CD14-positive monocyte (primary cell): ENCODE data around the gene BRMS1L. TPM values are rescaled to one million over a fixed set of nuclear protein-coding genes. Genes with fewer than 3 reads are reported as not detected.

ENCODE experiments used
- DNase-seq, 3 donors: peaks; one replicate each; pipeline ENCODE4 v3.0.0-alpha.2; 2011 to 2022
- H2AFZ ChIP-seq: 2 replicates; pipeline ENCODE4 v1.6.0; 2012; ENCODE audit warnings: mild to moderate bottlenecking, low read depth, low read length, inconsistent platforms; ENCODE audit not compliant: insufficient read depth, poor library complexity, severe bottlenecking
- H3K27ac ChIP-seq, 2 donors: 1 replicate in 1 of 2; 2 replicates in 1 of 2; pipeline ENCODE4 v1.5.1; 2012 to 2013; ENCODE audit warnings: low read length in 2 of 2, control low read depth in 1 of 2, inconsistent platforms in 1 of 2, low read depth in 1 of 2, mild to moderate bottlenecking in 1 of 2
- H3K27me3 ChIP-seq, 2 donors: one replicate each; pipeline versions ENCODE4 v1.6.0 to v1.6.1; 2011 to 2013; ENCODE audit warnings: low read length in 2 of 2; ENCODE audit not compliant: control insufficient read depth in 2 of 2, insufficient read depth in 2 of 2
- H3K36me3 ChIP-seq, 2 donors: replicated peaks in 1 of 2; 1 replicate in 1 of 2; 2 replicates in 1 of 2; pipeline versions ENCODE4 v1.5.1 to v1.6.1; 2012 to 2013; ENCODE audit warnings: low read length in 2 of 2, control low read depth in 1 of 2, inconsistent platforms in 1 of 2, mild to moderate bottlenecking in 1 of 2; ENCODE audit not compliant: insufficient read depth in 2 of 2, control insufficient read depth in 1 of 2
- H3K4me1 ChIP-seq, 2 donors: 1 replicate in 1 of 2; 2 replicates in 1 of 2; pipeline versions ENCODE4 v1.5.1 to v1.6.1; 2012 to 2013; ENCODE audit warnings: low read length in 2 of 2, control low read depth in 1 of 2, inconsistent platforms in 1 of 2, mild to moderate bottlenecking in 1 of 2, moderate library complexity in 1 of 2; ENCODE audit not compliant: insufficient read depth in 2 of 2, control insufficient read depth in 1 of 2
- H3K4me2 ChIP-seq: replicated peaks from 2 replicates; pipeline ENCODE3; 2012; ENCODE audit warnings: low read length, moderate library complexity, mild to moderate bottlenecking; ENCODE audit not compliant: poor library complexity, severe bottlenecking; ENCODE audit errors: extremely low read depth
- H3K4me3 ChIP-seq, 3 experiments: fragments of 200-600 bp in 1 of 3; sonication (generic) in 1 of 3; replicated peaks in 1 of 3; 1 replicate in 2 of 3; 2 replicates in 1 of 3; pipeline ENCODE4 v1.5.1; 2011 to 2013; ENCODE audit warnings: low read length in 3 of 3, mild to moderate bottlenecking in 3 of 3, control low read depth in 2 of 3, low read depth in 2 of 3, inconsistent platforms in 1 of 3, moderate library complexity in 1 of 3
- H3K79me2 ChIP-seq: 2 replicates; pipeline ENCODE4 v1.6.0; 2012; ENCODE audit warnings: mild to moderate bottlenecking, control low read depth, inconsistent platforms, low read length, moderate library complexity; ENCODE audit not compliant: insufficient read depth
- H3K9ac ChIP-seq: 2 replicates; pipeline ENCODE4 v1.6.0; 2017; ENCODE audit warnings: low read length, mild to moderate bottlenecking; ENCODE audit not compliant: insufficient read depth, poor library complexity, severe bottlenecking
- H3K9me3 ChIP-seq, 2 donors: replicated peaks in 1 of 2; 1 replicate in 1 of 2; 2 replicates in 1 of 2; pipeline versions ENCODE4 v1.5.1 to v1.6.1; 2012 to 2013; ENCODE audit warnings: low read length in 2 of 2, control low read depth in 1 of 2; ENCODE audit not compliant: control insufficient read depth in 1 of 2, insufficient read depth in 1 of 2
- H4K20me1 ChIP-seq: 2 replicates; pipeline ENCODE4 v1.6.0; 2012; ENCODE audit warnings: mild to moderate bottlenecking, low read length, control low read depth, moderate library complexity; ENCODE audit not compliant: insufficient read depth
- H3K27ac Mint-ChIP-seq, 7 donors: one replicate each; pipeline ENCODE4 v1.8.0; 2020; ENCODE audit warnings: mild to moderate bottlenecking in 7 of 7, mixed read lengths in 7 of 7, moderate library complexity in 6 of 7, inconsistent platforms in 2 of 7
- H3K27me3 Mint-ChIP-seq, 3 donors: one replicate each; pipeline ENCODE4 v1.8.0; 2021 to 2022; ENCODE audit warnings: low read depth in 3 of 3, mild to moderate bottlenecking in 3 of 3, mixed read lengths in 3 of 3, moderate library complexity in 3 of 3, inconsistent platforms in 1 of 3
- H3K36me3 Mint-ChIP-seq, 2 donors: one replicate each; pipeline ENCODE4 v1.8.0; 2020; ENCODE audit warnings: mixed read lengths in 2 of 2, inconsistent platforms in 1 of 2, mild to moderate bottlenecking in 1 of 2
- H3K4me1 Mint-ChIP-seq: one replicate; pipeline ENCODE4 v1.8.0; 2020; ENCODE audit warnings: mild to moderate bottlenecking, mixed read lengths
- H3K4me3 Mint-ChIP-seq, 2 donors: one replicate each; pipeline ENCODE4 v1.8.0; 2020; ENCODE audit warnings: mild to moderate bottlenecking in 2 of 2, mixed read lengths in 2 of 2, moderate library complexity in 1 of 2
- H3K9me3 Mint-ChIP-seq, 7 donors: one replicate each; pipeline ENCODE4 v1.8.0; 2020 to 2022; ENCODE audit warnings: mixed read lengths in 7 of 7, mild to moderate bottlenecking in 6 of 7, moderate library complexity in 6 of 7, inconsistent platforms in 2 of 7
- WGBS: methylation state at CpG from one replicate; pipeline ENCODE4 v1.1.5; 2013; ENCODE audit warnings: missing lambda C conversion rate; ENCODE audit not compliant: insufficient coverage; 5-methylcytosine and 5-hydroxymethylcytosine counted together
- intact Hi-C, 2 donors: fragments of 100-400 bp; cut with micrococcal nuclease; formaldehyde crosslinking; loops; one replicate each; pipeline versions ENCODE4 v1.15.0 to v1.15.1; 2023
- polyA plus RNA-seq, 3 donors: library from polyadenylated mRNA; depleted of rRNA in 1 of 3; unstranded in 2 of 3; stranded (reverse) in 1 of 3; fragments of 300-500 nt in 2 of 3; fragments of >200 nt in 1 of 3; fragmentation: Illumina TruSeq in 2 of 3; gene quantifications; 1 replicate in 2 of 3; 2 replicates in 1 of 3; pipeline ENCODE4 v1.2.3, GENCODE V29; 2012 to 2021
- TF ChIP-seq, protein P1 (sequence below): fragments of 200-600 bp; IDR thresholded peaks from one replicate; pipeline ENCODE4 v1.8.0; 2022; ENCODE audit warnings: antibody characterized with exemption, mild to moderate bottlenecking

Gene BRMS1L
- polyA plus RNA-seq, 3 donors, result 0.86 to 2.1 (median 1.7) TPM

DNA sequence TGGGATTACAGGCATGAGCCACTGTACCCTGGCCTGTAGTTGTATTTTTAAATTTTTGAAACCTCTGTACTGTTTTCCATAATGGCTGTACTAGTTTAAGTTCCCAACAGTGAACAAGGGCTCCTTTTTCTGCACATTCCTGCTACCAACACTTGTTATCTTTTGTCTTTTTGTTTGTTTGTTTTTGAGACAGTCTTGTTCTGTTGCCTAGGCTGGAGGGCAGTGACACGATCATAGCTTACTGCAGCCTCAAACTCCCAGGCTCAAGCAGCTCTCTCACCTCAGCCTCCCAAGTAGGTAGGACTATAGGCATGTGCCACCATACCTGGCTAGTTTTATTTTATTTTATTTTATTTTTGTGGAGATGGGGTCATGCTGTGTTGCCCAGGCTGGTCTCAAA, 23.0 kb downstream of the BRMS1L start:
- Histone ChIP-seq H3K27ac (no peak overlapping the region), H3K4me3 (no peak overlapping the region), H3K4me2 (no peak overlapping the region), H4K20me1 (no peaks in the 10 kb centered on the region), H3K9me3 (no peaks in the 10 kb centered on the region), H2AFZ (no peak overlapping the region), H3K36me3 (no peaks in the 10 kb centered on the region), H3K27me3 (no peaks in the 10 kb centered on the region), H3K9ac (no peak overlapping the region), H3K79me2 (no peaks in the 10 kb centered on the region), H3K4me1 (no peaks in the 10 kb centered on the region)
- H3K9me3 Mint-ChIP-seq, result peaks cover 0 to 5% (median 0%) of the 10 kb centered on the region in 7 donors
- no peak overlapping the region for H3K4me3 Mint-ChIP-seq
- intact Hi-C loops, result no loop called here
- no peak overlapping the region for H3K27ac Mint-ChIP-seq
- WGBS, result no CpG with 5 or more reads among the region's 1 CpG
- peaks cover 0 to 2% (median 0%) of the 10 kb centered on the region in 3 donors for H3K27me3 Mint-ChIP-seq
- no peak for DNase-seq
- no peaks in the 10 kb centered on the region for H3K4me1 Mint-ChIP-seq
- H3K36me3 Mint-ChIP-seq, result peaks cover 27 to 40% of the 10 kb centered on the region in 2 donors
- TF ChIP-seq, protein P1, sequence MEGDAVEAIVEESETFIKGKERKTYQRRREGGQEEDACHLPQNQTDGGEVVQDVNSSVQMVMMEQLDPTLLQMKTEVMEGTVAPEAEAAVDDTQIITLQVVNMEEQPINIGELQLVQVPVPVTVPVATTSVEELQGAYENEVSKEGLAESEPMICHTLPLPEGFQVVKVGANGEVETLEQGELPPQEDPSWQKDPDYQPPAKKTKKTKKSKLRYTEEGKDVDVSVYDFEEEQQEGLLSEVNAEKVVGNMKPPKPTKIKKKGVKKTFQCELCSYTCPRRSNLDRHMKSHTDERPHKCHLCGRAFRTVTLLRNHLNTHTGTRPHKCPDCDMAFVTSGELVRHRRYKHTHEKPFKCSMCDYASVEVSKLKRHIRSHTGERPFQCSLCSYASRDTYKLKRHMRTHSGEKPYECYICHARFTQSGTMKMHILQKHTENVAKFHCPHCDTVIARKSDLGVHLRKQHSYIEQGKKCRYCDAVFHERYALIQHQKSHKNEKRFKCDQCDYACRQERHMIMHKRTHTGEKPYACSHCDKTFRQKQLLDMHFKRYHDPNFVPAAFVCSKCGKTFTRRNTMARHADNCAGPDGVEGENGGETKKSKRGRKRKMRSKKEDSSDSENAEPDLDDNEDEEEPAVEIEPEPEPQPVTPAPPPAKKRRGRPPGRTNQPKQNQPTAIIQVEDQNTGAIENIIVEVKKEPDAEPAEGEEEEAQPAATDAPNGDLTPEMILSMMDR, result no peak

- no peak overlapping the region for H3K4me3 Mint-ChIP-seq
These were observed 25.7 kb downstream of the BRMS1L start for GRCh38 chr14:35851823-35852222.

More at GRCh38 chr14:35851823-35852222, 25.7 kb downstream of the BRMS1L start:
- peaks cover 10% of the 10 kb centered on the region for H3K4me1 Mint-ChIP-seq
- H4K20me1 ChIP-seq, result no peaks in the 10 kb centered on the region
- H3K27me3 Mint-ChIP-seq, result peaks cover 0 to 2% (median 0%) of the 10 kb centered on the region in 3 donors
- H3K36me3 ChIP-seq, result no peaks in the 10 kb centered on the region
- WGBS, result 83% methylated on average over 1 of the region's 3 CpGs
- H3K27me3 ChIP-seq, result no peaks in the 10 kb centered on the region
- DNase-seq, result no peak
- H3K9ac ChIP-seq, result no peak overlapping the region
- H3K9me3 Mint-ChIP-seq, result peaks cover 0 to 5% (median 0%) of the 10 kb centered on the region in 7 donors
- no peak overlapping the region for H2AFZ ChIP-seq
- intact Hi-C loops, result no loop called here
- no peak overlapping the region for H3K4me2 ChIP-seq
- peaks cover 22 to 23% of the 10 kb centered on the region in 2 donors for H3K36me3 Mint-ChIP-seq
- TF ChIP-seq, protein P1, result no peak
- peaks cover 2 to 10% of the 10 kb centered on the region in 2 donors for H3K4me1 ChIP-seq
- H3K27ac ChIP-seq, result no peak overlapping the region
- H3K79me2 ChIP-seq, result no peaks in the 10 kb centered on the region
- no peaks in the 10 kb centered on the region for H3K9me3 ChIP-seq
- no peak overlapping the region for H3K27ac Mint-ChIP-seq
- no peak overlapping the region for H3K4me3 ChIP-seq
